K562 (cell line): ENCODE data around the gene CATSPER3.

Experiments
- EZH2 ChIP-seq: IDR thresholded peaks from 2 replicates; pipeline ENCODE4 v1.6.1; 2012; ENCODE audit warnings: low read depth, mild to moderate bottlenecking, inconsistent platforms, low read length, borderline replicate concordance
- MXI1 ChIP-seq: IDR thresholded peaks from 2 replicates; pipeline ENCODE4 v1.6.1; 2011; ENCODE audit warnings: low read depth, mild to moderate bottlenecking, improper control_type of control experiment, low read length
- PHF20 ChIP-seq: fragments of 450-650 bp; IDR thresholded peaks from 2 replicates; pipeline ENCODE4 v1.6.1; 2018; ENCODE audit not compliant: partially characterized antibody
- POLR2AphosphoS5 ChIP-seq: IDR thresholded peaks from 2 replicates; pipeline ENCODE4 v1.6.1; 2011; ENCODE audit warnings: mild to moderate bottlenecking, low read depth, low read length, moderate library complexity; ENCODE audit not compliant: control insufficient read depth, insufficient read depth
- TF ChIP-seq, protein P1 (sequence below), 2 experiments: fragments of 450-650 bp; IDR thresholded peaks; 2 replicates each; pipeline ENCODE4 v1.6.1; 2018; ENCODE audit warnings: mild to moderate bottlenecking in 2 of 2, low read depth in 1 of 2; ENCODE audit not compliant: partially characterized antibody in 2 of 2

DNA sequence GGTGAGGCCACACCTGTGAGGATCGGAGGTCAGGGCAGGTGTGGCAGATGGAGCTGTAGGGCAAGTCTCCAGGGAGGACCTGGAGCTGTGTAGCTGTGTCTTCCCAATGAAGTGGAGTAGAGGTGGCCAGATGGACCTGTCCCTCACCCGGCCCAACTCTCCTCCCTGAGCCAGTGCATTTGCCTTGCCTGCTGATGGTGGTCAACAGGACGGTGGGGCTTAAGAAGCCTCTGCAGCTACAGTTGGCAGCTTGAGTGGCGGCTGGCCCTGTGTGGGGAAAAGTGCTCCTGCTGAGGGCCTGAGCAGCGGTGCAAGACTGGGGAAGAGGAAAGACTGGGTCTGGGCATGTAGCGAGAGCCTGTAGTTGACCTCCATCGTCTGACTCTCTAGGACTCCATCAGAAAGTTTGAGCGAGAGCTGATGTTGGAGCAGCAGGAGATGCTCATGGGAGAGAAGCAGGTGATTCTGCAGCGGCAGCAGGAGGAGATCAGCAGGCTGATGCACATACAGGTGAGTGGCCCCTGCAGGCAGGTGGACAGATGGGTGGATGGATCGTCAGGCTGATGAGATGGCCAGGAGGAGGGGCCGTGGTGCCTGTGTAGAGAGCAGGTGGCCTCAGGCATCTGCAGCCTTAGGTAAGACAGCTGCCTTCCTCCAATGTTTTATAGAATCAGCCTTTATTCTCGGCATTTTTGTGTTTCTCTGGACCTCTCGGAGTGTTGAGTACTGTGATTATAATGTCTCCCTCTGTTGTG lies 41.5 kb downstream of the CATSPER3 start:
- TF ChIP-seq PHF20 (no peak), MXI1 (no peak), POLR2AphosphoS5 (no peak), EZH2 (no peak)
- TF ChIP-seq, protein P1, sequence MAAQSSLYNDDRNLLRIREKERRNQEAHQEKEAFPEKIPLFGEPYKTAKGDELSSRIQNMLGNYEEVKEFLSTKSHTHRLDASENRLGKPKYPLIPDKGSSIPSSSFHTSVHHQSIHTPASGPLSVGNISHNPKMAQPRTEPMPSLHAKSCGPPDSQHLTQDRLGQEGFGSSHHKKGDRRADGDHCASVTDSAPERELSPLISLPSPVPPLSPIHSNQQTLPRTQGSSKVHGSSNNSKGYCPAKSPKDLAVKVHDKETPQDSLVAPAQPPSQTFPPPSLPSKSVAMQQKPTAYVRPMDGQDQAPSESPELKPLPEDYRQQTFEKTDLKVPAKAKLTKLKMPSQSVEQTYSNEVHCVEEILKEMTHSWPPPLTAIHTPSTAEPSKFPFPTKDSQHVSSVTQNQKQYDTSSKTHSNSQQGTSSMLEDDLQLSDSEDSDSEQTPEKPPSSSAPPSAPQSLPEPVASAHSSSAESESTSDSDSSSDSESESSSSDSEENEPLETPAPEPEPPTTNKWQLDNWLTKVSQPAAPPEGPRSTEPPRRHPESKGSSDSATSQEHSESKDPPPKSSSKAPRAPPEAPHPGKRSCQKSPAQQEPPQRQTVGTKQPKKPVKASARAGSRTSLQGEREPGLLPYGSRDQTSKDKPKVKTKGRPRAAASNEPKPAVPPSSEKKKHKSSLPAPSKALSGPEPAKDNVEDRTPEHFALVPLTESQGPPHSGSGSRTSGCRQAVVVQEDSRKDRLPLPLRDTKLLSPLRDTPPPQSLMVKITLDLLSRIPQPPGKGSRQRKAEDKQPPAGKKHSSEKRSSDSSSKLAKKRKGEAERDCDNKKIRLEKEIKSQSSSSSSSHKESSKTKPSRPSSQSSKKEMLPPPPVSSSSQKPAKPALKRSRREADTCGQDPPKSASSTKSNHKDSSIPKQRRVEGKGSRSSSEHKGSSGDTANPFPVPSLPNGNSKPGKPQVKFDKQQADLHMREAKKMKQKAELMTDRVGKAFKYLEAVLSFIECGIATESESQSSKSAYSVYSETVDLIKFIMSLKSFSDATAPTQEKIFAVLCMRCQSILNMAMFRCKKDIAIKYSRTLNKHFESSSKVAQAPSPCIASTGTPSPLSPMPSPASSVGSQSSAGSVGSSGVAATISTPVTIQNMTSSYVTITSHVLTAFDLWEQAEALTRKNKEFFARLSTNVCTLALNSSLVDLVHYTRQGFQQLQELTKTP (IDR thresholded peaks at IDR 0.05; ENCODE audit: low read depth in 1 of 2, partially characterized antibody in 2 of 2), result no peak
